ENCODE data around the gene SEMA5B.
A peak's percentile ranks its signal among the peaks of the same experiment; 100 is the strongest.

The SEMA5B gene

DNA sequence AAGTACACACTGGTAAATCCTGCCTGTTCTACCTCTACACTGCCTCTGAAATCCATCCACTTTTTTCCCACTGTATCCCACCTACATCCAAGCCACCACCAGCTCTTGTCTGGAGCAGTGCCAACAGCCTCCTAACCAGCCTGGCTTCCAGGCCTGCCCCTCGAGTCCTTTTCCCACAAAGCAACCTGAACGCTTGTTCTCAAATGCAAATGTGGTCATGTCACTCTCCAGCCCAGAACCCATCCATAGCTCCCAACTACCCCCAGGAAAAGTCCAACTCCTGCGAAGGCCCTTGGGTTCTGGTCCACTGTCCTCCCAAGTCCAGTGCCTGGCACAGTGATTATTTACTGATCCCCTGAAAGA is 83.8 kb downstream of the SEMA5B start:
- DNase-seq, result no peak

GRCh38 chr3:122942937-122943827 is 84.4 kb downstream of the SEMA5B start:
- DNase-seq, result peak; percentile 70

DNA sequence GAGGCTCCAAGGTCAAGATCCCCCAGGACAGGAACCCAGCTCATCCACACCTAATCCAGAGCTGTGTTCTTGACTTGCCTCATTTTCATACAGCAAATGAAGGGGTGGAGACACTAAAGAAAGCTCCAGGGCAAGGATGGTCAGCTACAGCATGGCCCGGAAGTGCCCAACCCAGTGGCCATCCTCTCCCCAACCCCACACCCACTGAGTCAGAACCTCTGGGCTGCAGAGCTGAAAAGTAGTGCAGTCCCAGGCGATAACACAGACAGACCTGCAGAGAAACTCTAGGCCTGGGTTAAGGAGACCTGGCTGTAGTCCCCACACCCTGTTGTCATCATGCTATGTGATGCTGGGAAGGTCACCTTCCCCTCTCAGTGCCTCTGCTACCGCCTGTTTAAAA is 85.3 kb downstream of the SEMA5B start:
- no peak for DNase-seq

GRCh38 chr3:122941228-122942206 is 86.0 kb downstream of the SEMA5B start:
- no peak for DNase-seq

DNA sequence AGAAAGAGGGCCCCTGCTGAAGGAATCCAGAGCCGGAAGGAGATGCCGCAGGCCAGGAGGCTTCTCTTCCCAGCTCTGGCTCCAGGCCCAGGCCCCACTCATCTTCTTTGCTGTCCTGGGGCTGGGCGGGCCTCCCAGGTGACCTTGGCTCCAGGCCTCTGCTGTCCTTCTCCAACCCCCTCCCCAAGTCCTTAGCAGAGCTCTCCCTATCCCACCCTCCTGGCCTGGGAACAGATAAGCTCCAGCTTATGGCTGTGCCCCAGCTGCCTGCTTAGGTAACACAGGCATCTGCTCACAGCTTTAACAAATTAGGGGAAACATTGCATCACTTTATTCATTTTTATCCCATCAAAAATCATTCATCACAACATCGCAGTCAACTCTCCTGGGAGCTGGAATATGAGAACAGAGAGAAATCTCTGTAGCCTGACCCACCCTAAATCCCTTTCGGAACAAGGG is 86.9 kb downstream of the SEMA5B start:
- DNase-seq, result no peak

GRCh38 chr3:122938783-122939425 is 88.7 kb downstream of the SEMA5B start:
- DNase-seq, result no peak

GRCh38 chr3:122937745-122938144 is 89.8 kb downstream of the SEMA5B start:
- no peak for DNase-seq

DNA sequence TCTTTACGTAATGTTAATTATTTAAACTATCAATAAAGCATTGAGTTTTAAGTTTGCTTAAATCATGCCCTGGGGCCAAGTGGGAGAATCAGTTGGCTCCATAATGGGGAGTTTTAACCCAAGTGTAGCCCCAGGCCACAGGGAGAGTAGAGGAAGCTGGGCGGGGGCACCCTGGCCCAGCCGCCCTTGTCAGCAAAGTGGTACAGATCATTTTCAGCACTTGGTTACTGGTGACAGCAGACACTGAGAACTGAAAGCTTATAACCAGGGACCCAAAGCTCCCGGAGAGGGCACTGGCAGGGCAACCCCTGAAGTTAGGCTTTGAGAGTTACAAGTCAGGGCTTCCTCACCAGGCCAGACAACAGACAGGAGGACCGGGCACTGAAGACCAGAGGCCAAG is 90.6 kb downstream of the SEMA5B start:
- no peak for DNase-seq

GRCh38 chr3:122936335-122936734 is 91.2 kb downstream of the SEMA5B start:
- no peak for DNase-seq

- no peak for DNase-seq
Observed at GRCh38 chr3:122934251-122934650, 93.3 kb downstream of the SEMA5B start.

- no peak for DNase-seq
Observed at GRCh38 chr3:122932251-122932967, 95.2 kb downstream of the SEMA5B start.

- no peak for DNase-seq
Observed at GRCh38 chr3:122931636-122932035, 95.9 kb downstream of the SEMA5B start.

DNA sequence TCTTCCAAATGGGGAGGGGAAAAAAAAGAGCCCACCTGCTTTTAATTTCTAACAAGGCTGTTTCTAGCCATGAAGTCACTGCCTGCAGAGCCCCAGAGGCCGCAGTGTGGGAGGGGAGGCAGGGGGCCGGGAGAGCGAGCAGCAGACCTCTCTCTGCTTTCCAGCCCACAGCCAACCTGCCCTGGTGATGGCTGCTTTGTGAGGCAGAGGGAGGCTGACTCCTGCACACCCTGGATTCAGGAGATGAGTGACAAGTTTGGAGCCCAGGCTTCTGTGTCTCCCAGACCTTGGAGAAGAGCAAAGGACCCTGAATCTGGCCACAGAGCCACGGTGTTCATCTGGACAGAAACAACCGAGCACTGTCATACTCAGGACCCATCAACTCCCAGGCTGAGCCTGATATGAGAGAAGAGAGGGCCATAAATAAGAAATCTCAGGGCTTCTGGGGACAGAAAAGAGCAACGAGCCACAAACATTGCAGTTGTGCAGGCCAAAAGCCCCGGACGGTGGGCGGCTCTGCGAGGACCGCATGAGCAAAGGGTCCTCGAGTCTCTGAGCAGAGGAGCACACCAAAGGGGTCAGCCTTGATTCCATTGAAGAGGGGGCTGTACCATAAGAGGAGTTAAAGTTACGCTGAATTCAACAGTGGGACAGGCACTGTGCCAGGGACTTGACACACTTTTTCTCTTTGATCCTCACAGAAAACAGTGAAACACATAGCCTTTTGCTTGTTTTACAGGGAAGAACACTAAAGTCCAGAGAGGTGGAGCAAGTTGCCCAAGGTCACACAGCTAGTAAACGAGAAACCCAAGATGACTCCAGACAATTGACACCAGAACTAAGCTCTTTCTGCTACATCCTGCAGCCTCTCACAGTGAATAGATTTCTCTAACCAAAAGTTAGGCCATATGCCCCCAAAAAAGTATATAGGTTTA is 97.2 kb downstream of the SEMA5B start:
- peak; percentile 54 for DNase-seq

DNA sequence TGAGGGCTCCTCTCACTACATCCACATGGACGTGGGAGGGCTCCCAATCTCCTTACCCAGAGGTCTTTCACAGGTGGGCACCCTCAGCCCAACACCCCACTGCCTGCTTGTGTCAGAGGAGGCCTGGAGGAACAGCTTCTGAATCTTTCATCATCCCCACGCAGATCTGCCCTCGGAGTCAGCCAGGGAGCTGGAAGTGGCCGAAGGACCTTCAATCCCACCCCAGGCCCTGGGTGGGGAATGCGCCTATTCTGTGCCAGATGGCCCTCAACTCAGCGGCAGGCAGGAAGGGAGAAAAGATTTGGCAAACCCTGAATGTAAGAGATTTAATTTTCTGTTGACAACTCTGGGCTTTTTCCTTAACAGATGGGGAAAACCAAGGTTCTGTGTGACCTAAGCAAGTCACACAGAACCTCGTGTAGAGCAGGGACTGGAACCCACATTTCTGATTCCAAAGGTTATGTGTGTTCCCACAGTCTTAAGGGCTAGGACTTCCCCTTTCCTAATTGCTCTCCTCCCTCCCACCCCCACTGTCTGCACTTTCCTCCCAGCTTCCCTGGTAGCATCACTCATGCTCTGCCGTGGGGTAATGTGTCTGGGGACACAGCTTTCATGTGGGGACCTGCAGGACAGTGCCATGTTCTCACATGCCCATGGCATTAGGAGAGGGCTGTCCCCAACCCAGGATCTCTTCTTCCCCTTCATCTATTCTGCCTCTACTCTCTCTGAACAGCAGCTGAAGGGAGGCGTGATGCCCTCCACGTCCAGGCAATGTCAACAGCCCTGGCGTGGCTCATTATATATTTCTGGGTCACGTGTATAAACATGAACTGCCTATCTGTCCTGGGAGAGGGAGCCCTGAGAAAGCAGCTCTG is 98.1 kb downstream of the SEMA5B start:
- DNase-seq, result no peak

DNA sequence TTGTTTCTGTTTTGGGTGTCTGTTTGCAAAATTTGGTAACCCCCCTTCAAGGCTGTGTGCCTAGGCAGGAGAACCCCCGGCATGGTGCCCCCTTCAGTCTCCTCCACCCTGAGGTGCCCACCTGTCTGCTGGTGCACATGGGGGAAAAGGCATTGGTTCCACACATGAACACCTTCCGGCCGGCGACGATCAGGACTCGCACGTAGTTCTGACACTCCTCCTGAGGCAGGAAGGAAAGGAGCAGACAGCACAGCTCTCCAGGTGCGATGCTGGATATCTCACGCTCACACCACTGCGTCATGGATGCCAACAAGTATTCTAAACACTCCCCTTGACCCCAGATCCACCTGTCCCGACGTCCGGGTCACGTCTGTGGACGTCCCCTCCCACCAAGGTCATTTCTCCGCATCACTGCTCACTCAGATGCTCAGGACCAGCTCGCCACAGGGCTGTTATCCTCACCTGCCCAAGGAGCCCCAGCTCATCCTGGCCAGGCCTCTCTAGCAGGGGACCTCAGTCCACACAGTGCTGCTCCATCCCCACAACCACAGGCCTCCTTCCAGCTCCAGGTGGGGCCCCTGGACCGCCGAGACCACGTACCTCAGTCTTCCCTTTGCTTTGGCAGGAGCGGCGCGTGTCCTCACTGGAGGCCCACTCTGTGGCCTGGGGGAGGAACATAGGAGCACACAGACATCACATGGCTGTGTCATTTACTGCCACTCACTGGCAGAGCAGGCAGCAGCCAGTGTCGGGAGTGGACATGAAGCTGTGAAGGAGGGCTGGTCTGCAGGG is 99.0 kb downstream of the SEMA5B start:
- DNase-seq, result no peak

DNA sequence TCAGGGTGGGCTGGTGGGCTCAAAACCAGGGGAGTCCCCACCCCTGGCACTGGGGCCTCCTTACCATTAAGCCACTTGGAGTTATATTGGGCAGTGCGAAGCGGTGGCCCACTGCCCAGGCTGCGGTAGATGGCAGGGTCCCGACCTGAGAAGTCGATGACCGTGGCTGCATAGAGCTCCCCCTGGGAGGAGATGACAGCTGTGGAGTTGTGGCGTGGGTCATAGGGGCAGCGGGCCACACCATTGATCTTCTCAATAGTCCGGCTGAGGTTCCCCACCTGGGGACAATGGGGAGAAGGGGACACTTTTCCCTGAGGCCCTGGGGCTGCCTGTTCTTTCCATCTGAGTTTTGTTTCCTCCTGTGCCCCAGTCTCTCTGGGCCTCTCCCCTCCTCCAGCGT is 99.8 kb downstream of the SEMA5B start:
- no peak for DNase-seq

GRCh38 chr3:122926811-122927210 is 100.8 kb downstream of the SEMA5B start:
- no peak for DNase-seq

DNA sequence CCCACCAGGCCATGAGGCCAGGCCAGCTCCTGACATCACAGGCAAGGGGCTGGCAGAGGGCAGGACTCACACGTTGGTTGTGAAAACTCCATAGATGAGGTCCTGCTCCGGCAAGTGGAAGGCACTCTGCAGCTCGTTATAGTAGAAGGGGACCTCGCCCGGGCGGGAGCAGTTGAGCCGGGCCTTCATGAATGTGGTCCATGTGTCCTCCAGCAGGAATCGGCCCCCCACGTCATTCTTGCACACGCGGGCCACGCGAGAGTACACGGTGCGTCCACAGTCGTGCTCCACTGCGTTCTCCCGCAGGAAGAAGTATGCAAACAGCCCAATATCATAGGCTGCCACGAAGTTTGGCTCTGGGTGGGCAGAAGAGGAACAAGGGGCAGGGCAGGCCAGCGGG is 101.2 kb downstream of the SEMA5B start:
- no peak for DNase-seq

GRCh38 chr3:122925756-122926155 is 101.8 kb downstream of the SEMA5B start:
- no peak for DNase-seq
